ENCODE results near the gene SLF2. TPM values are rescaled to one million over a fixed set of nuclear protein-coding genes. Genes with fewer than 3 reads are reported as not detected.

Gene SLF2
- total RNA-seq, 1 experiment from 2014 or later = 13.6 TPM

DNA sequence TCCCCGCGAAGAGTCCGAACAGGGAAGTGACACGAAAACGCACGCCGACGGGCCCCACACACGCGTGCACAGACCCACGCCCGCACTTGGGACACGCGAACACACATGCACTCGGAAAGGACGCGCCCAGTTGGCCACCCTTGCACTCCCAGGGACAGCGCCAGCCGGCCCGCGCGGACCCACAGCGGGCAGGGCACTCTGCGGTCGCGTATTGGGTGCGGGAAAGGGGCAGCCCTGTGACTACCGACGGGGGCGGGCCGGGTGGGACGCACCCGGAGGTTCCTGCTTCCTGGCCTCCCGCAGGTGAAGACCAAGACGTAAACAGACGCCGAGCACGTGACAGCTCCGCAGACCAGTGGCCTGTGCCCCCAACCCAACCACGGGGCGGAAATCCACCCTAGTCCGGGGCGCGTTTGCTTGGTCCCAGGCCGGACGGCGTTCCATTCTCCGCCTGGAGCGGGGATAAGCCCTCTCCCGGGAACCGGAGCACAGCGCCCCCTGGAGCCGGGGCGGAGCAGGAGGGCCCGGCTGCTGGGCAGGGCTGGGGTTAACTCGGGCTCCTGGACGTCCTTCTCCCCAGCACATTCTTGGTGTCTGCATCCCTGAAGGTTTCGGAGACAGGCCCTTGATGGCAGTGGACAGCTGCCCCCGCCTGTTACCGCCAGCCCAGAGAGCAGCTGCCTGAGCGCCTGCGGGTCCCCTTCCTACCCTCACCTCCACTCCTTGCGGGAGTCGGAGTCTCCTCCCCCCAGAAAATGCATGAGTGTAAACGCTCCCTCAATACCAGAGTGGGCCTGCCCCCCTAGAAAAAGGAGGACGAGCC, 84.8 kb downstream of the SLF2 start:
- H3K4me1 ChIP-seq (replicated peaks; ENCODE audit: insufficient read depth) = peaks cover 11% of the 10 kb centered on the region
- 0 out of 2 replicates have a peak, but pooled peaks cover 5% of the 10 kb centered on the region for H3K79me2 ChIP-seq (ENCODE audit: low read depth)
- no peaks in the 10 kb centered on the region for H3K36me3 ChIP-seq (ENCODE audit: low read depth)
- H3K27ac ChIP-seq = 0 out of 2 replicates have a peak overlapping the region, but pooled peaks have one; percentile 0
- ChIA-PET CTCF (interaction anchor here (0.6 to 1.5 kb wide), 5 partner anchors 13 to 620 kb away, joined by 4 to 13 read pairs (median 6); no protein-coding TSS in a partner anchor), POLR2A (ENCODE audit: unreplicated experiment) (interaction anchor here (0.6 to 1.0 kb wide), 2 partner anchors 14 to 33 kb away, joined by 3 to 9 read pairs; partner anchors contain the start of genes PDZD7 and SFXN3)
- no peaks in the 10 kb centered on the region for H3K9me3 ChIP-seq (ENCODE audit: insufficient read depth, low read depth)
- no peaks in the 10 kb centered on the region for H3K9me2 ChIP-seq (ENCODE audit: insufficient read depth)
- H4K20me1 ChIP-seq (ENCODE audit: insufficient read depth) = no peaks in the 10 kb centered on the region; the same call in 1 of the 2 replicates
- peak overlapping the region; percentile 96 for H2AFZ ChIP-seq
- peaks cover 17% of the 10 kb centered on the region; the same call in 1 of the 2 replicates for H3F3A ChIP-seq (ENCODE audit: insufficient read depth, low read depth)
- TF ChIP-seq, protein P1, sequence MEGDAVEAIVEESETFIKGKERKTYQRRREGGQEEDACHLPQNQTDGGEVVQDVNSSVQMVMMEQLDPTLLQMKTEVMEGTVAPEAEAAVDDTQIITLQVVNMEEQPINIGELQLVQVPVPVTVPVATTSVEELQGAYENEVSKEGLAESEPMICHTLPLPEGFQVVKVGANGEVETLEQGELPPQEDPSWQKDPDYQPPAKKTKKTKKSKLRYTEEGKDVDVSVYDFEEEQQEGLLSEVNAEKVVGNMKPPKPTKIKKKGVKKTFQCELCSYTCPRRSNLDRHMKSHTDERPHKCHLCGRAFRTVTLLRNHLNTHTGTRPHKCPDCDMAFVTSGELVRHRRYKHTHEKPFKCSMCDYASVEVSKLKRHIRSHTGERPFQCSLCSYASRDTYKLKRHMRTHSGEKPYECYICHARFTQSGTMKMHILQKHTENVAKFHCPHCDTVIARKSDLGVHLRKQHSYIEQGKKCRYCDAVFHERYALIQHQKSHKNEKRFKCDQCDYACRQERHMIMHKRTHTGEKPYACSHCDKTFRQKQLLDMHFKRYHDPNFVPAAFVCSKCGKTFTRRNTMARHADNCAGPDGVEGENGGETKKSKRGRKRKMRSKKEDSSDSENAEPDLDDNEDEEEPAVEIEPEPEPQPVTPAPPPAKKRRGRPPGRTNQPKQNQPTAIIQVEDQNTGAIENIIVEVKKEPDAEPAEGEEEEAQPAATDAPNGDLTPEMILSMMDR (conservative IDR thresholded peaks at IDR 0.05) = peak; percentile 84
- no peak for TF ChIP-seq EZH2 (IDR thresholded peaks at IDR 0.05; ENCODE audit: low read depth)
- peak overlapping the region; percentile 93 for H3K4me2 ChIP-seq
- no TSS peak for BruUV-seq (replicated peaks)
- no peaks in the 10 kb centered on the region for H3K27me3 ChIP-seq (ENCODE audit: insufficient read depth, low read depth)
- DNase-seq = peak; percentile 55 to 80
- intact Hi-C loops (cut with micrococcal nuclease; ENCODE audit: unreplicated experiment) = loop anchor here (2.0 kb wide), 1 partner anchor 65 kb away; no protein-coding TSS in a partner anchor
- H3K4me3 ChIP-seq = peak overlapping the region; percentile 76

GRCh38 chr10:100998183-100998990, 85.6 kb downstream of the SLF2 start:
- peaks cover 17% of the 10 kb centered on the region; the same call in 1 of the 2 replicates for H3F3A ChIP-seq (ENCODE audit: insufficient read depth, low read depth)
- TF ChIP-seq, protein P1 (conservative IDR thresholded peaks at IDR 0.05) = no peak
- no peak for TF ChIP-seq EZH2 (IDR thresholded peaks at IDR 0.05; ENCODE audit: low read depth)
- H3K27ac ChIP-seq = 0 out of 2 replicates have a peak overlapping the region, but pooled peaks have one; percentile 12
- no peaks in the 10 kb centered on the region for H3K9me2 ChIP-seq (ENCODE audit: insufficient read depth)
- DNase-seq = peak in 1 of 2 experiments; percentile 65
- H3K4me1 ChIP-seq (replicated peaks; ENCODE audit: insufficient read depth) = peaks cover 11% of the 10 kb centered on the region
- 0 out of 2 replicates have a peak, but pooled peaks cover 5% of the 10 kb centered on the region for H3K79me2 ChIP-seq (ENCODE audit: low read depth)
- intact Hi-C loops (cut with micrococcal nuclease; ENCODE audit: unreplicated experiment) = no loop called here
- peak overlapping the region; percentile 93 for H3K4me2 ChIP-seq
- no TSS peak for BruUV-seq (replicated peaks)
- H2AFZ ChIP-seq = peak overlapping the region; percentile 96; the same call in 1 of the 2 replicates
- peak overlapping the region; percentile 76 for H3K4me3 ChIP-seq
- CTCF ChIA-PET = interaction anchor here (0.6 to 1.5 kb wide), 5 partner anchors 13 to 621 kb away, joined by 3 to 13 read pairs (median 6); no protein-coding TSS in a partner anchor
- POLR2A ChIA-PET (ENCODE audit: unreplicated experiment) = interaction anchor here (1.0 kb wide), 1 partner anchor 13 kb away, joined by 9 read pairs; no protein-coding TSS in a partner anchor
- H4K20me1 ChIP-seq (ENCODE audit: insufficient read depth) = no peaks in the 10 kb centered on the region; the same call in 1 of the 2 replicates
- H3K27me3 ChIP-seq (ENCODE audit: insufficient read depth, low read depth) = no peaks in the 10 kb centered on the region
- no peaks in the 10 kb centered on the region for H3K36me3 ChIP-seq (ENCODE audit: low read depth)
- H3K9me3 ChIP-seq (ENCODE audit: insufficient read depth, low read depth) = no peaks in the 10 kb centered on the region

Measured in PC-9 (cell line).